Measurements from ENCODE around the gene L3MBTL2.

Gene L3MBTL2

GRCh38 chr22:41215409-41215808, 10.3 kb downstream of the L3MBTL2 start:
- no peak for DNase-seq (ENCODE audit: low spot score)

DNA sequence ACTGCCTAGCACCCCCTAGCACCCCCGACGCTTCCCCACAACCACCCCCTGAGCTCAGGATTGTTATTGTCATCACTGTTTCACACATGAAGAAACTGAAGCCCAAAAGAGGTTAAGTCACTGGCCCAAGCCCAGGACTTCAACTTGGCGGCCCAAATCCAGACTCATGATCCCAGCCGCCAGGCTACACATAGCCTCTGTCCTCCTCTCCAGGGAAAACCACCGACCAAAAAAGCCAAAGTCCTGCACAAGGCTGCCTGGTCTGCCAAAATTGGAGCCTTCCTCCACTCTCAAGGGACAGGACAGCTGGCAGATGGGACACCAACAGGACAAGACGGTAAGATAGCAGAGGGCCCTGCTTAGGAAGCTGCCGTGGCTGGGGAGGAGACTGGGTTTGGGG, 10.8 kb downstream of the L3MBTL2 start:
- DNase-seq (ENCODE audit: low spot score): no peak

- DNase-seq (ENCODE audit: low spot score): no peak
Observed at GRCh38 chr22:41216984-41217383, 11.9 kb downstream of the L3MBTL2 start.

- DNase-seq (ENCODE audit: low spot score): peak; percentile 7
Observed at GRCh38 chr22:41217553-41218157, 12.5 kb downstream of the L3MBTL2 start.

GRCh38 chr22:41222846-41223507, 17.9 kb downstream of the L3MBTL2 start:
- no peak for DNase-seq (ENCODE audit: low spot score)

- no peak for DNase-seq (ENCODE audit: low spot score)
Observed at GRCh38 chr22:41223535-41223934, 18.4 kb downstream of the L3MBTL2 start.

DNA sequence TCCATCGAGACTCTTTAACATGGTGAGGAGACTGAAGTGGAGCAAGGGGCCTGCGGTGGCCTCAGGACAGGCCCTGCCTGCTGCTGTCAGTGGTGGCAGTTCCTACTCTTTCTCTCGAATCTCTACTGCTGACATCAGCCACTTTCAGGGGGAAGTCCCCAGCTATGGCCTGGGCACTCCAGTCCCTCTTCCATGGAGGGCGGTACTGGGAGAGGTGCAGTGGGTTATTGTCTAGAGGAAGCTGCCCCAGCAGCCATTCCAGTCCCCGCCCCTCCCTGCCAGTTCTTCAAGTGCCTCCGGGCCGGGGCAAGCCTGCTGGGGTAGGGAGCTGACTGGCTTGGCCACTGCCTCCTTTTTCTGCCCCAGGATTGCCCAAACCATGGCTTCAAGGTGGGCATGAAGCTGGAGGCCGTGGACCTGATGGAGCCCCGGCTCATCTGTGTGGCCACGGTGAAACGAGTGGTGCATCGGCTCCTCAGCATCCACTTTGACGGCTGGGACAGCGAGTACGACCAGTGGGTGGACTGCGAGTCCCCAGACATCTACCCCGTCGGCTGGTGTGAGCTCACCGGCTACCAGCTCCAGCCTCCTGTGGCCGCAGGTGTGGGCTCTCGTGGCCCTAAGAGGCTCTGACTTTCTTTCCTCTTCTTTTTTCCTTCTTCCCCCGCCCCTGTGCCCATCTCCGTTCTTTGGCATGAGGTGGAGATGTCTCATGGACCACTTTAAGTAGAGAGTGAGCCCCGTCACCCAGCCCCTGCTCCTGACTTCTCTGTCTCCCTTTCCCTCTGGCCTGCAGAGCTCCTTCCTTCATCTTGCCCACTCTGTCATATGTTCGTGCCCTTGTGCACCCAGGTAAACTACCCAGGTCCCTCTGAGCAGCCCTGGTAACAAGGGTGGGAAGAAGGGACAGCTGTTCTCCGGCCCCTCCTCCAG, 21.9 kb downstream of the L3MBTL2 start:
- DNase-seq (ENCODE audit: low spot score): no peak

- no peak for DNase-seq (ENCODE audit: low spot score)
Observed at GRCh38 chr22:41229215-41229614, 24.1 kb downstream of the L3MBTL2 start.

- no peak for DNase-seq (ENCODE audit: low spot score)
Observed at GRCh38 chr22:41229730-41230400, 24.8 kb downstream of the L3MBTL2 start.

DNA sequence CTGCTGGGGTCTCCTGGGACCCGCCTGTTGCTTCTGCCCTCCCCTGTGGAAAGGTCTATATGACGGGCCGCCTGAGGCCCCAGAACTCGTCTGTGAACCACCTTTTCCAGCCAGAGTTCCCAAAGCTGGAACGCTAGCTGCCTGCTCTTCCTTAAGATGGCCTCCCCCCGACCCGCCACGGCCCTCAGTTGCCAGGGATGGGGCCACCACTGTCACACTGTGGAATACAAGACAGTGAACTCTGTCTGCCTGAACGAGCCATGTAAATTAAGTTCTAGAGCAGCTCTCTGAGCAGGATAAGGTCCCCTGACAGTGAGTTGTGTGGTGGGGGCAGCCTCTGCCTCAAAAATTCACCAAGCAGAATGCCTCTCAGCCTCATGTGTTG, 25.3 kb downstream of the L3MBTL2 start:
- no peak for DNase-seq (ENCODE audit: low spot score)

DNA sequence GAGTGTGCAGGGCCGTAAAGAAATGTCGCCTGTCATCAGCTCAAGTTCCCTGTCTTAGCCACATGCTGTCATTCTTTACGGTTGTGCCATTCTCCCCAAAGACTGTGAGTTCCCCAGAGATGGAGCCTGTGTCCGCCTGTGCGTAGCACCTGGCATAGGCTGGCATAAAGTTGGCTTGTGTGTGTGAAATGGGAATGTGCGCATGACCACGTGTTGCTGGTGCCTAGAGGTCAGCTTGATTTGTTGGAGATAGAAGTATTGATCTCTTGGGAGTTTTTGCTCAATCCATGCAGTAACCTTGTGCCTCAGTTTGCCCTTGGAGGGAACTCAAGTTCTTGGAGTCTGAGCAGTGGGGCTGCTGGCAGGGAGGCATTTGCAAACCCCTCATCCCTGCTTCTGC, 26.3 kb downstream of the L3MBTL2 start:
- no peak for DNase-seq (ENCODE audit: low spot score)

DNA sequence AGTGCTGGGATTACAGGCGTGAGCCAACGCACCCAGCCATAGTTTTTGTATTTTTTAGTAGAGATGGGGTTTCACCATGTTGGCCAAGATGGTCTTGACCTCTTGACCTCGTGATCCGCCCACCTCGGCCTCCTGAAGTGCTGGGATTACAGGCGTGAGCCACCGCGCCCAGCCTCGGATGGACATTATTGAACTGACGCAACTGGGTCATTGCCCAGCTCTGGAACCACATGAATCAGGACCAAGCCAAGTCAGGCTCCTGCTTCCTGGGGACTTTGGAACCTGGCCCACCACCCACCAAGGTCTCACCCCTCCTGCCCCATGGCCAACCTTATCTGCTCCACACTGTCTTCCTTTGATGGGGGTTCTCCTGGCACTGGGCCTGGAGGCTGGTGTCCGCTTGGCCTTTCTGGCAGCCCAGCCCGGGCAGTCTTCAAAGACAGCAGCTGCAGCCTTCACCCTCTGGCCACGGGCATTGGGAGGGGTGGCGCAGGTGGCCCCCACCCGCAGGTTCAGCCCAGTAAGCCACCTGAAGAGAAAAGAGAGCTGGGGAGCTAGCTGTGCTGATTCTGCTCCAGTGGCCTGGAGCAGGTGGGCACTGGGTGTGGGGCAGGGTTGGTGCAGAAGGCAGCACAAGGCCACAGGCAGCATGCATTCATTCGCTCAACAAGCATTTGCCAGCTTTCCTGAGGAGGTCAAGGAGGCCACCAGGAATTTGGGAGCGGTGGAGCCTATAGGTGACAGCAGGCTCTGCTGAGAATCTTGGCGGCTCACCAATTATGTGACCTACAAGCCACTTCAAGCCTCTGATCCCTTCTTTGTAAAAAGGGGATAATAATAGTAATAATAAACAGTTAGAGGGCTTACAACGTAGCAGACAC, 29.9 kb downstream of the L3MBTL2 start:
- DNase-seq (ENCODE audit: low spot score): peak; percentile 39

DNA sequence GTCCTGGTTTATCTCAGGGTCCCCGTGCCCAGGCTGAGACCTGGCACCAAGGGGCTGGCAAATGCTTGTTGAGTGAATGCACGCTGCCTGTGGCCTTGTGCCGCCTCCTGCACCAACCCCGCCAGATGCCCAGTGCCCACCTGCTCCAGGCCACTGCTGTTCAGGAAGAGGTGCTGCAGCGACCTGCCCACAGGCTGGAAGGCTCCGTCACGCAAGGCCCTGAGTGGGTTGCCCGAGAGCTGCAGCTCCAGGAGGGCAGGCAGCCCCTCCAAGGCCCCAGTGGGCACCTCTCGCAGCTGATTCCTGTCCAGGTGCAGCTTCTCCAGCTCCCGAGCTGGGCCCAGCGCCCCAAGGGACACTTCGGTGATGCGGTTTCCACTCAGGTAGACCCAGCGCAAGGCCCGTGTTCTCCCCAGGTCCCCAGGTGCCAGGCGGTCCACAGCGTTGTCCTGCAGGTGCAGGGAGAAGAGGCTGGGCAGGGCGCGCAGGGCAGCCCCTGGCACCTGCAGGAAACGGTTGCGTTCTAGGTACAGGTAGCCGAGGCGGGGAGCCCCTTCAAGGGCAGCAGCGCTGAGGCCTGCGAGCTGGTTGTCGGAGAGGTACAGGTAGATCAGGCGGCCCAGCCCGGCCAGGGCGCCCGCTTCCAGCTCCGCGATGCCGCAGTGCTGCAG, 32.1 kb downstream of the L3MBTL2 start:
- DNase-seq (ENCODE audit: low spot score): no peak

DNA sequence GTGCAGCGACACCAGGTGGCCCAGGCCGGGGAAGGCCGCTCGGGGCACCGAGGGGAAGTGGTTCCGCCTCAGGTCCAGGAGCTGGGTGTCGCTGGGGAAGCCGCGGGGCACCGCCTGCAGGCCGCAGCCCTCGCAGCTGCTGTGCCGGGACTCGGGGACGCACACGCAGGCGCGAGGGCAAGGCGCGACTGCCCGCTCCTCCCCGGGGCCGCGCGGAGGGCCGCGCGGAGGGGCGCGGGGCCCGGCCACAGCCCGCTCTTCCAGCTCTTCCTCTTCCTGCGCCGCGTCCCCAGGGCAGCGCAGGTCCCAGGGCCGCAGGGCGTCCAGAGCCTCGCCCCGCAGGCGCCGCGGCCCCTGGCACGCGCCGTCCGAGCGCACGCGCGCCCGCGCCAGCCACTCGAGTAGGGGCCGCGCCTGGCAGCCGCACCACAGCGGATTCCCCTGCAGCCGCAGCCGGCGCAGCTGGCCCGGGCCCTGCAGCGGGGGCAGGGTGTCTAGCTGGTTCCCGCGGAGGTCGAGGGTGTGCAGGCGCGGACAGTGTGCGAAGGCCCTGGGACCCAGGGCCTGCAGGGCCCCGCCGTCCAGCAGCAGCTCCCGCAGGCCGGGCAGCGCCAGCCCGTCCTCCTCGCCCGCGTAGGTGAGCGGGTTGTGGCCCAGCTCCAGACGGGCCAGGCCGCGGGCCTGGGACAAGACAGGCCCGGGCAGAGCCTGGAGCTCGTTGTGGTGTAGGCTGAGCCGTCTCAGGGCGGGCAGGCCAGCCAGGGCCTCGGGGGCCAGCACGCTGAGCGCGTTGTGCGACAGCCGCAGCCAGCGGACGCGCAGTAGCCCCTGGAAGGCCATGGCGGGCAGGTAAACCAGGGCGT, 32.8 kb downstream of the L3MBTL2 start:
- peak; percentile 79 for DNase-seq (ENCODE audit: low spot score)

DNA sequence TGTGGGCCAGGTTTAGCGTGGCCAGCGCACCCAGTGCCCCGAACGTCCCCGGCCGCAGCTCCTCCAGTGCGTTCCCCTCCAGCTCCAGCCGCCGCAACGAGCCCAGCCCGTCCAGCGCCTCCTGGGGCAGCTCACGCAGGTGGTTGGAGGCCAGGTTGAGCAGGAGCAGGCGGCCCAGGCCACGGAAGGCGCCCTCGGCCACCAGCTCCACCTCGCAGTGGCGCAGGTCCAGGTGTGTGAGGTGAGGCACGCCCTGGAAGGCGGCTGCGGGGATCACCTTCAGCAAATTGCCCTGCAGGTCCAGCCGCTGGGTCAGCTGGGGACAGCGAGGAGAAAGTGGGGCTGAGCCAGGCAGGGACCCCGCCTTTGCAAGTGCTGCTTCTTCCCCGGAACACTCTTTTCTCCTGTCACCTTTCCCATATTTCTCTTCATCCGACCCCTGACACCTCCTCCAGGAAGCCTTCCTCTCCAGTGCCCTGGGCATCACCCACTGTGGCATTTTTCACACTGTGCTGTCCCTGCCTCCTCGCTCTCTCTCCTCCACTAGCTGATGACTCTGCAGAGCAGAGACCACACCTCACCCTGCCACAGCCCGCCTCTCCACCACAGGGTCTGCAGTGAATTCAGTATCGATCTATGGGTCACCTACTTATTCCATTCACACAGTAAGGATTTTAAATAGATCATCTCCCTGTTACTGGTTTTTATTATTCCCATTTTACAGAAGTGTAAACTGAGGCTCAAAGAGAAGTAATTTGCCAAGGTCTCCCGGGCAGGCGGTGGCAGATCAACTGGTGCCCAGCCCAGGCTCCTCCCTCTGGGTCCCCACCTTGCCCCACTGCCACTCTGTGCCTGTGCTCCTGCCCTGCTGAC, 33.7 kb downstream of the L3MBTL2 start:
- DNase-seq (ENCODE audit: low spot score): no peak

GRCh38 chr22:41239443-41240128, 34.5 kb downstream of the L3MBTL2 start:
- no peak for DNase-seq (ENCODE audit: low spot score)

GRCh38 chr22:41240377-41241132, 35.4 kb downstream of the L3MBTL2 start, which contains the start of gene CHADL:
Gene CHADL, minus strand, starts transcription at chr22:41240931. Its CDS starts 50 bp downstream, at chr22:41240881.
- no peak for DNase-seq (ENCODE audit: low spot score)
